HG03457 (cell line): ENCODE measurements around the gene RIMS4.

ENCODE experiments used
- ATAC-seq: cut with Tn5 transposase; IDR thresholded peaks from one replicate; pipeline ENCODE4 v1.9.1; 2021; ENCODE audit warnings: moderate number of reproducible peaks; ENCODE audit not compliant: unreplicated experiment

Gene RIMS4

GRCh38 chr20:44704551-44704971 is 105.8 kb downstream of the RIMS4 start:
- no peak for ATAC-seq

- no peak for ATAC-seq
These were observed 106.3 kb downstream of the RIMS4 start for GRCh38 chr20:44703956-44704488.

- ATAC-seq: no peak
These were observed 107.0 kb downstream of the RIMS4 start for GRCh38 chr20:44703183-44703925.

- ATAC-seq: no peak
These were observed 107.6 kb downstream of the RIMS4 start for GRCh38 chr20:44702776-44703175.

- ATAC-seq: no peak
These were observed 108.5 kb downstream of the RIMS4 start for GRCh38 chr20:44701858-44702256.
